Activated CD4-positive, alpha-beta T cell treated with anti-CD3 and anti-CD28 coated beads, Interleukin-2, Interleukin-6, amounts not matched to agents 100 ng/mL and 50 ng/mL, durations not matched to agents 16 hours and 8 hours (primary cell): Measurements from ENCODE around the gene PLCD4.

ENCODE experiments used
- DNase-seq: peaks from one replicate; pipeline ENCODE4 v3.0.0-alpha.2; 2020

PLCD4 gene

DNA sequence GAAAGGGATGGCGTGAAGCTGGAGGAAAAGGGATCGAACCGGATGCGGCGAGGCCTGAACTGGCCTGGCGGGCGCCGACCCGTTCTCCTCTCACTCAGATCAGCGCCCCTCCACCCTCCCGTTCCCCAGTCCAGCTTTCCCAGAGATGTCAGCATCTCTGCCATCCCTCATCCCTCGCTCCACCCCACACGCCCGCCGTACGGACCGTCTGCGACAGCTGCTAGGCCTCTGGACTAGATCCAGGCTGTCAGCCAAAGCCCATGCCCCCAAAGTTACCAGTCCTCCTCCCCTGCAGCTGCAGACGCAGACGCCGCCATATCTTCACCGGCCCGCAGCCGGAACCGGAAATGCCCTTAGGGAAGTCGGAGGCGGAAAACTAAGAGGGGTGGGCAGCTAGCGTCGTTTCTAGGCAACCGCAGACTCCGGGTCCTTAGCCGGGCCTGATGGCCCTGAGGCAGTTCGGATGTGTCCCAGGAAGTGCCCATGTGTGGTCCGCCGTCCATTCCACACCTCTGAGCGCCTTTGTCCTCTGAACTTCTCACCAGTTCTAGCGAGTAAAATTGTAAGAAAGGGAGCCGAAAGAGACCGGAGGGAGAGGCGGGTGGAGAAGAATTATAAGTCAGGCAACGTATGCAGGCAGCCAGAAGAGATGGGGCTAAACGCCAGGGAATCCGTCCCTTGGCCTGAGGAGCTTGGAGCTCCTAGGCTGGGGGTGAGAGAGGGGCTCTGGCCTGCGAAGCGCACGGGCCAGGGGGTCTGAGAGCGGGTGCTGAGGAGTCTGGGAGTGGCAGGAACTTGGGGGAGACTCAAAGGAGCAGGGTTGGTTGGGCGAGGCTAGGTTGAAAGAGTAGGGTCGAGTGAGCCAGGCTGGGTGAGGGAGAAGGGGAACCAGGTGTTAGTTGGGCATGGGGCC lies 64.2 kb downstream of the PLCD4 start, which contains the start of the genes RNF25 and STK36:
Gene RNF25, minus strand, starts transcription at position 349 of the 913 bp plus-strand sequence. Its CDS starts 32 bp downstream, at position 317.
Gene STK36, plus strand, starts transcription at position 433 of the 913 bp plus-strand sequence. CDS start 744 bp downstream, outside the sequence.
- DNase-seq = peak; percentile 92

DNA sequence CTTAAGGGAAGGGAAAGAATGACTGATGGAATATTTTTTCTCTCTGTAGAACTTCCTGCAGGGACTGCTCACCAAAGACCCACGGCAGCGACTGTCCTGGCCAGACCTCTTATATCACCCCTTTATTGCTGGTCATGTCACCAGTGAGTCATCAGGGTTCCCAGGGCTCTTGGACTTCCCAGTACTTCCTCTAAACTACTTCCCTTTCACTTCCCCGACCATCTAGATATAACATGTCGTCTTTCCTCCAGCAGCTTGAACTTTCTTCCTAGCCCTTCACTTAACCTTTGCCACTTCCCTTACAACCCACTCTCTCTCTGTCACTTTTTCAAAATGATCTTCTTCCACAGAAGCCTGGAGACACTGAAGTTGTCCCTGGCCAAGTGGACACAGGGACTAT lies 71.4 kb downstream of the PLCD4 start:
- no peak for DNase-seq

DNA sequence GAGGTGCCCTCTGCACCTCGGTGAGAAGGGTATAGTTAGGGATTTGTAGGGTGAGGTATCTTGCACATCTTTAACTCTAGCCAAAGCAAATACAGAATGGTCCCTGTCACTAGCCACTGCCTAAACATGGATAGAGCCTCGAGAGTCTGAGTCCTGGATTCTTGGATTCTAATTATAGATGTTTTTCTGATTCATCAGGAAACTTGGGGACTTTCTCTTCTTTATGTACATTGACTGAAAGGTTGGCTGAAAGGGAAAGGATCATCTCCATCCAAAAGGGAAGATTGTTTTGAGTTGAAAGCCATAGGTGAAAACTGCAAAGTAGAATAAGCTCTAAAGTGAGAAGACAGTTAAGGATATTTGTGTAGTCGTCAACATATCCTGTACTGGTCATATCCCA lies 72.4 kb downstream of the PLCD4 start:
- DNase-seq = no peak
